NCI-H1436 (cell line): ENCODE results near the gene SLC47A1.
"Not testable (repeated sequence)": the region's sequence is repeated elsewhere in the genome, so short reads cannot be mapped to it uniquely, and the experiment has no call there.

Source experiments
- DNase-seq: peaks from one replicate; lab custom pipeline; 2025; lab: John Stamatoyannopoulos, UW

SLC47A1 gene

DNA sequence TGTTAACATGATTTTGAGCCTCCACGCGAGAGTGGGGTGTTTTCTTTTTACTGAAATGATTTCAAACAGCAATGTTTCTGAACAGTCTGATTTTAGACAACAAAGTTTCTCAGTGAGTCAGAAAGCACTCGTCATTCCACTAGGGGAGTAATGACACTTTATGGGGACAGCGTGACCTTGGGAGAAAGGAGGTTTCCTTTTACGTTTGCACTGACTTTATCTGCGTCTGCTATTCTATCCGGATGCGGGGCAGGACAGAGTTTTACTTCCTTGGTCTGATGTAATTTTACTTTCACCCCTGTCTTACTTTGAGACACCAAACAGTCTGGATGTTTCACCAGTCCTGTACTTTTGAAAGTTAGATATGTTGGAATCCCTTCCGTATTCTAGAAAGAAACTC lies 20.7 kb downstream of the SLC47A1 start:
- DNase-seq: no peak

DNA sequence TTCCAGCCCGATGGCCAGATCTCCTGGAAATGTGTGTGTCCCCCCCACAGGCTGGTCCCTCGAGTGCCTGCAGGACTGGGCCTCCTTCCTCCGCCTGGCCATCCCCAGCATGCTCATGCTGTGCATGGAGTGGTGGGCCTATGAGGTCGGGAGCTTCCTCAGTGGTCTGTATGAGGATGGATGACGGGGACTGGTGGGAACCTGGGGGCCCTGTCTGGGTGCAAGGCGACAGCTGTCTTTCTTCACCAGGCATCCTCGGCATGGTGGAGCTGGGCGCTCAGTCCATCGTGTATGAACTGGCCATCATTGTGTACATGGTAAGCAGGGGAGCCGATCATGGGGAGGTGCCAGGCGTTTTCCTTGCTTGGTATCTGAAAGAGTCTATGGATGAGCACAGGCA lies 22.1 kb downstream of the SLC47A1 start:
- no peak for DNase-seq

DNA sequence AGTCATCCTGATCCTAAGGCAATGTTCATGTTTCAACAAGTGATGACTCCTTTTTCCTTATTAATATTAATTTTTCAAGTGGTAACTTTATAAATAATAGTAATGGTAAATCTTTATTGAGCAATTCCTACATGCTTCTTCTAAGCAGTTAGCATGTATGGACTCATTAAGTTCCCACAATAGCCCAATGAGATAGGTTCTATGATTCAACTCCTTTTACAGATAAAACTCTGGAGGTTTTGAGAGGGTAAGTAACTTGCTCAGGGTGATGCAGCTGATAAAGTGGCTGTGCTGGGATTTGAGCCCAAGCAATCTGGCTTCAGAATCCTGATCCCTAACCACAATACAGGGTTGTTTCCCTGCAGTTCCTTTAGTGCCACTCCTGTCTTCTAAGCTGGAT lies 25.3 kb downstream of the SLC47A1 start:
- DNase-seq: no peak

DNA sequence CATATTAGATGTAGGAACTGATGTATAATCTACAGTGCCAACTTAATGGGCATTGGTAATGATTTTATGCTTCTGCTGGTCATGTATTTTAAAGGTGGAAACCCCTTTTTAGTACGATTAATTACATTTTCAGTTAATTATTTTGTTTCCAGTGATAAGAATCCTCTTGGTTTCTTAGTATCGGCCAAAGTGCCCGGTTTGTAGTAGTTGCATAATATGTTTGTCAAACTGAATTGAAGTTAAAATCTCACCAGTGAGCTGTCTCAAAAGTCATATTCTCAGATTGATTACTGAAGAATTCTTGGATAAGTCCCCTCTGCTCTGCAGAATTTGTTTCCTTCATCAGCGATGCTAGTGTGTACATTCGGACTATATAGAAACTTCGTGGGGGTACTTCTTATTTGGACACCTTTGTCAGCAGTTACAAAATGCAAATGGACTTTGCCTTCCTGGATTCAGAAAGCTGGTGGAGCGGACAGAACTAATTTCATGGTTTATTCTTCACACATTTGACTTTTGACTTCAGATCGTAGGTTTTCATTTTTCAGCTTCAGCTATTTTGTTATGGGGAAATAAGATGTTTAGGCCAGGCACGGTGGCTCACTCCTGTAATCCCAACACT lies 28.2 kb downstream of the SLC47A1 start:
- no peak for DNase-seq

DNA sequence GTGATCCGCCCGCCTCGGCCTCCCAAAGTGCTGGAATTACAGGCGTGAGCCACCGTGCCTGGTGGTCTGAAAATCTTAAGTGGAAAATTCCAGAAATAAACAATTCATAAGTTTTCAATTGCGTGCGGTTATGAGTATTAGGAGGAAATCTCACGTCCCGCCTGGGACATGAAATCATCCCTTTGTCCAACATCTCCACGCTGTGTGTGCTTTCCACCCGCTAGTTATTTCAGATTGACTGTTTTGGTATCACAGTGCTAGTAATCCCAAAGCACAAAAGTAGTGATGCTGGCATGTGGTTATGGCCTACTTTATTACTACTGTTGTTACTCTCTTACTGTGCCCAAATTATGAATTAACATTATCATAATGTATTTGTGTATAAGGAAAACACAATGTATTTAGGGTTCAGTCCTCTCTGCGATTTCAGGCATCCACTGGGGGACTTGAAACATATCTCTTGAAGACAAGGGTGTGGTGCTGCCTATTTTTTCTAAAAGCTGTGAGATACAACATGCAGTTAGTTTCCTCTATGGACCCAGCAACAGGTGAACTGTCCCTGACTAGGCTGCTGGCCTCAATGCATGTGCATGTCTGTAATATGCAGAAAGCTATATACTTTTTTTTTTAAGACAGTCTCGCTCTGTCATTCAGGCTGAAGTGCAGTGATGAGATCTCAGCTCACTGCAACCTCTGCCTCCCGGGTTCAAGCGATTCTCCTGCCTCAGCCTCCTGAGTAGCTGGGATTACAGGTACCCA lies 32.3 kb downstream of the SLC47A1 start:
- no peak for DNase-seq

DNA sequence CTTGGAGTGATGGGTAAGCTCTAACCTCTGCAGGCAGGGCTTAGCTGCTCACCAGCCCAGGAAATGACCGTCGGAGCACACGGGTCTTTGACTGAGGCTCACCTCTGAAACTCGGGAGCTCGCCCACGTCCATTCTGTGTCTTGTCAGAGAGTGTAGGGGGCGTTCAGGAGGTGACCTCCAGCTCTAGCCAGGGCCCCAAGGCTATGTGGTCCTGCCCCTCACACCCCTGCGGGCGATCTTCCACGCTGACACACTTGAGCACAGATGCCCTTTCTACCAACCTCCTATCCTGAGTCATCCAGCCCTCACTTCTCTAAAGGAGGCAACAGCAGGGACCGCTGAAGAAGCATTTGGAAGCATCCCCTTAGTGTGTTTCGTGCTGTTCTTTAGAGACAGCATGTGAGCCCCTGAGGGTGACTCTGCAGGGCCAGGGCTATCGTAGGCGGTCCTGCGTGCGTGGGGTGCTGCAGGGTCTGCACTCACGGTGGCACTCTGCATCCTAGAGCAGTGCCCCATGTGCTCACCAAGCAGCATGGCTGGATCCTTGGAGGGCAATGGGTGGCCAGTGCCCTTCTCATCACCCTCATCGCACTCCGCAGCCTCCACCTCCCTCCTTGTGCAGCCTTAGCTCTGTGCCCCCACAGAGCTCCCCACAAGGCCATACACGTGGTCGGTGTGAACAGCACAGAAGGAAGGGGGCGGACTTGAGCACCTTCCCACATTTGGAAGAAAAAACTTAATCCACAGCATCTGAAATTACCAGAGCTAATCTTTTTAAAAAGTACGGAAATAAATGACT lies 33.8 kb downstream of the SLC47A1 start:
- DNase-seq: no peak

- DNase-seq: no peak
These were observed 34.3 kb downstream of the SLC47A1 start for GRCh38 chr17:19568016-19568350.

DNA sequence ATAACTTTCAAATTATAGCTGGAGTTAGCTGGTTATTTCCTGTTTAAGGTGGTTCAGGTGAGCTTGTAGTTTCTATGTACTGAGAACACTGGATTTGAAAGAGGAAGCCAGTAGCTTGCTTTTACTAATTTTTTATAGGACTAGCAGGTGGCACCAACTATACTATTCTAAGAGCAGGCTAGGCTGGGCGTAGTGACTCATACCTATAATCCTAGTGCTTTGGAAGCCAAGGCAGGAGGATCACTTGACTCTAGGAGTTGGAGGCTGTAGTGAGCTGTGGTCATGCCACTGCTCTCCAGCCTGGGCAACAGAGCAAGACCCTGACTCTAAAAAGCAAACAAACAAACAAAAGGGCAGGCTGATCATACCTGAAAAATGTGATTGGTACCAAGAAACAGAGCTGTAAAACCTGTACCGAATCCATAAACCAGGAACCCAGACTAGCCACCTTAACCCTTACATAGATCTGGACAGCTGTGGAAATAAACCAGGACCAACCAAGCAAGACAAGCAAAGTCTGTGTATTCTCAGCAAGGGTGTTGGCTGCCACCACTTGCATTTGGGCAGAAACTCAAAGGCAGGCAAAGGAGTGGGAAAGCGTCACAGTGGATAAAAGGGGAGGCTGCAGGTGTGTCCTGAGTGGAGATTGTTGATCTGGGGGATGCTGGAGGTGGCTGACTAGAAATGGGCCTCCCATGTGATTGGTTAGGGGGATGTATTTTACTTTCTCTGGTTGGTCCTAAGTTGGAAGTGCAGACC lies 36.3 kb downstream of the SLC47A1 start:
- DNase-seq: no peak

- no peak for DNase-seq
These were observed 36.9 kb downstream of the SLC47A1 start for GRCh38 chr17:19570544-19571062.

- no peak for DNase-seq
These were observed 39.4 kb downstream of the SLC47A1 start for GRCh38 chr17:19573075-19573474.

- no peak for DNase-seq
These were observed 41.3 kb downstream of the SLC47A1 start for GRCh38 chr17:19574956-19575355.

DNA sequence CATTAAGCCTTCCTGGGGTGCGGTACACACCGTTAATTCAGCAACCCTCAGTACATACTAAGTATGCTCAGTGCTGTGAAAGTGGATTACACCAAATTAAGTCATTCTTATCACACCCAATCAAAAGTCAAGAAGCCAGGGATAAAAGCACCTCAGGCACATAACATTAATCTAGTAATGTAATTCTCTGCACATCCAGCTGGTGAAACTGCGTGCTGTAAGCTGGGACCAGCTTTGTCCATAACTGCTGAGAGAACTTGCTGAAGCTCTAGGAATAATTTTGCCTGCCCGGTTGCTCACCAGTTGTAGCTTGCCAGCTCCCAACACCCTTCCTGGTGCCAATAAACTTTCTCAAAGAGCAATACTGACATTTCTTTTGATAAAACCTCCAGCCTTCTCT lies 44.9 kb downstream of the SLC47A1 start:
- no peak for DNase-seq

- no peak for DNase-seq
These were observed 45.6 kb downstream of the SLC47A1 start for GRCh38 chr17:19579192-19579761.

- DNase-seq: no peak
These were observed 46.4 kb downstream of the SLC47A1 start for GRCh38 chr17:19579867-19580565.

GRCh38 chr17:19580566-19580920 lies 46.9 kb downstream of the SLC47A1 start:
- DNase-seq: not testable (repeated sequence)

- not testable (repeated sequence) for DNase-seq
These were observed 48.5 kb downstream of the SLC47A1 start for GRCh38 chr17:19582152-19582551.

- DNase-seq: no peak
These were observed 50.2 kb downstream of the SLC47A1 start for GRCh38 chr17:19583871-19584270.

DNA sequence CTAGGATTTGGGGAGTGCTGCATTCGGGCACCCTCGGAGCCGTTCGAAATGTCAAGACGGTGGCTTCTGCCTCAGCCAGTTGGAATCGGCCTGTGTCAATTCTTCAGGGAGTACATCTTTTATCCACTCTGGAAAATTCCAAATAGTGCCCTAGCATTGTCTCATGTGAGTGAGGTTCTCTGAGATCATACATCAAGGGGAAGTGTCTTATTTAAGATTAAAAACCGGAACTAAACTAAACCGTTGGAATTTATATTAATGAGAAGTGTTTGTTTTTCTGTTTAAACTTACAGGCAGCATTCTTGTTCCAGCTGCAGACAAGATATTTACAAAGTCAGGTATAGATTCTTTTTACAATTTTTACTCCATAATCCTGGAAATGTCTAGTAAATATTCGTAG lies 56.8 kb downstream of the SLC47A1 start:
- DNase-seq: no peak

GRCh38 chr17:19590912-19591551 lies 57.4 kb downstream of the SLC47A1 start:
- no peak for DNase-seq

DNA sequence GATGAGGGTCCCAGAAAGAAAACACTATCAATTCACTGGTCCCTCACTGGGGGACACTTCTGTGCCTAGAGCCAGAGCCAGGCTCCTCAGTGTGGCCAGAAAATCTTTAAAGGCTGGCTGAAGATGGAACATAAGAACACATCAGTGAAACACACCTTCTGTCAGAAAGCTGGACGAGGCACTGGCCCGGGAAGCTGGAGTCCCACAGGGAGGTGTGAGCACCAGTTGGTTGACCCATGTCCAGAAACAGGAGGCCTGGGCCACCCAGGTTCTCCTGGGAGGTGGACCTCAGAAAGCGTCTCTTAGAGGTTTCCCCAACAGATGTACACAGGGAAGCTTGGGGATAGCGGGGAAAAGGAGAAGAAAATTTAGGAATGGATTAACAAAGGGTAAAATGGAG lies 58.7 kb downstream of the SLC47A1 start:
- no peak for DNase-seq

DNA sequence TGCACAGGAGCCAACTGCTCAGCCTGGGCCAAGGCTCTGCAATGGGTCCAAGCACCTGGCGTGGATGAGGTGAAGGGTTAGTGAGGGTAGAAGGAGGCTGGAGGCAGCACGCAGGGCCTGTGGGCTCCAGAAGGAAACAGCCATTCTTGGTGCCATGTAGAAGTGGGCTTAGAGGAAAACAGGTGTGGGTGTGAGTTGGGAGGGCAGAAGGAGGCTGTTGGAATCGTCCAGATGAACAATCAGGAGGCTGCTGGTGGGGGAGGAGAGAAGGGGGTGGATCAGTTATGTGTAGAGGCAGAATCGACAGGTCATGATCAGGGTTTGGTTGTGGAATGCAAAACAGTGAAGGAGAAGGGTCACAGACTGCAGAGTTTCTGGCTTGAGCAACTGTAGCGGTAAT lies 63.2 kb downstream of the SLC47A1 start:
- DNase-seq: no peak
